A673 (cell line): Measurements from ENCODE around the gene CGNL1. TPM values are rescaled to one million over a fixed set of nuclear protein-coding genes. Genes with fewer than 3 reads are reported as not detected.

Experiments
- BruUV-seq: library from RNA; stranded (reverse); fragments of 400-500 nt; replicated peaks from 2 replicates; lab custom pipeline; 2021; lab: Mats Ljungman, UMichigan
- CTCF ChIA-PET: fragments of 300-600 bp; sonication (Branson Sonifier 250); formaldehyde crosslinking; loops from one replicate; lab custom pipeline; 2022; ENCODE audit warnings: antibody characterized with exemption; lab: Charles Lee
- POLR2A ChIA-PET: fragments of 300-600 bp; sonication (Branson Sonifier 250); formaldehyde crosslinking; loops from one replicate; lab custom pipeline; 2022; ENCODE audit warnings: antibody characterized with exemption; ENCODE audit not compliant: low non-redundant PET; lab: Charles Lee
- DNase-seq: peaks from one replicate; pipeline ENCODE4 v3.0.0-alpha.2; 2015; ENCODE audit warnings: low spot score
- H3K27ac ChIP-seq: fragments of 200-600 bp; sonication (generic); 2 replicates; pipeline ENCODE4 v1.5.1; 2016; ENCODE audit warnings: mixed run types, low read depth, mild to moderate bottlenecking, mixed read lengths, antibody characterized with exemption, low read length; ENCODE audit not compliant: poor library complexity, severe bottlenecking
- H3K27me3 ChIP-seq: fragments of 200-600 bp; sonication (generic); replicated peaks from 2 replicates; pipeline ENCODE4 v1.6.1; 2017; ENCODE audit warnings: mixed run types, low read depth, mild to moderate bottlenecking, mixed read lengths, antibody characterized with exemption, low read length; ENCODE audit not compliant: insufficient read depth, poor library complexity
- H3K36me3 ChIP-seq: fragments of 200-600 bp; sonication (generic); 2 replicates; pipeline ENCODE4 v1.6.1; 2016; ENCODE audit warnings: mixed run types, mild to moderate bottlenecking, mixed read lengths, antibody characterized with exemption, low read length; ENCODE audit not compliant: insufficient read depth, poor library complexity, severe bottlenecking
- H3K4me1 ChIP-seq: fragments of 200-600 bp; sonication (generic); 2 replicates; pipeline ENCODE4 v1.6.1; 2017; ENCODE audit warnings: mixed run types, mild to moderate bottlenecking, mixed read lengths, antibody characterized with exemption, low read length; ENCODE audit not compliant: insufficient read depth, poor library complexity, severe bottlenecking
- H3K4me3 ChIP-seq: fragments of 200-600 bp; sonication (generic); 2 replicates; pipeline ENCODE4 v1.5.1; 2016; ENCODE audit warnings: low read depth, mixed run types, mild to moderate bottlenecking, mixed read lengths, low read length; ENCODE audit not compliant: poor library complexity, severe bottlenecking
- H3K9me3 ChIP-seq: fragments of 200-600 bp; sonication (generic); 2 replicates; pipeline ENCODE4 v1.6.1; 2016; ENCODE audit warnings: mixed run types, low read depth, mild to moderate bottlenecking, mixed read lengths, antibody characterized with exemption, low read length; ENCODE audit not compliant: poor library complexity, severe bottlenecking
- EZH2 ChIP-seq: fragments of 200-600 bp; sonication (generic); IDR thresholded peaks from 2 replicates; pipeline ENCODE4 v1.6.1; 2017; ENCODE audit warnings: borderline replicate concordance, low read depth, mild to moderate bottlenecking, mixed read lengths, antibody characterized with exemption, low read length; ENCODE audit not compliant: poor library complexity, severe bottlenecking
- intact Hi-C: fragments of 100-400 bp; cut with micrococcal nuclease; formaldehyde crosslinking; loops from one replicate; pipeline ENCODE4 v1.10.0; 2022; ENCODE audit not compliant: unreplicated experiment
- total RNA-seq: library from RNA; stranded (reverse); gene quantifications from 2 replicates; pipeline ENCODE4 v1.2.3, GENCODE V29; 2021
- TF ChIP-seq, protein P1 (sequence below): fragments of 300-800, 200-600 bp; sonication (generic); conservative IDR thresholded peaks from 2 replicates; pipeline ENCODE4 v1.5.1; 2017; ENCODE audit warnings: low read depth, mild to moderate bottlenecking, antibody characterized with exemption, low read length, moderate library complexity, mixed read lengths

The CGNL1 gene
- total RNA-seq, 1 experiment from 2014 or later, result 0.58 TPM

DNA sequence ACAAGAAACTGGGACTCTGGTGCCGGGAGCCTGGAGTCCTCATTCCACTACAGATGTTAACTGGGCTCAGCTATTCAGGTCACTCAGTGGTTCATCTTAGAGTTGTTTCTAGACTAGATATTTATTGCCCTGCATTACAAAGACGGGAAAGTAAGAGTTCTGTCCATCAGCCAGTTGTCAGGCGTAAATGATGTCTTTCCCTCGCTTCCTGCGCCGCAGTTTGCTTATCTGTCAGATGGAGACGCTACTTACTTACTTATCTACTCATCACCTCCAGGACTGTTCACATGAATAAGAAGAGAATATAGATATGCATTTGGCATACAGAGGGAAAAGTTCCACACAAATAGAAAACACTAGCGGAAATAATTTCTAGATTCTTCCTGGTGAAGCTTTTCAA, 47.8 kb upstream of the CGNL1 start:
- Histone ChIP-seq H3K27ac (no peak overlapping the region), H3K4me1 (peaks cover 15% of the 10 kb centered on the region), H3K36me3 (no peaks in the 10 kb centered on the region), H3K27me3 (no peaks in the 10 kb centered on the region), H3K9me3 (no peaks in the 10 kb centered on the region), H3K4me3 (no peak overlapping the region)
- CTCF ChIA-PET, result no interaction called here
- no TSS peak for BruUV-seq
- DNase-seq, result no peak
- TF ChIP-seq, protein P1, sequence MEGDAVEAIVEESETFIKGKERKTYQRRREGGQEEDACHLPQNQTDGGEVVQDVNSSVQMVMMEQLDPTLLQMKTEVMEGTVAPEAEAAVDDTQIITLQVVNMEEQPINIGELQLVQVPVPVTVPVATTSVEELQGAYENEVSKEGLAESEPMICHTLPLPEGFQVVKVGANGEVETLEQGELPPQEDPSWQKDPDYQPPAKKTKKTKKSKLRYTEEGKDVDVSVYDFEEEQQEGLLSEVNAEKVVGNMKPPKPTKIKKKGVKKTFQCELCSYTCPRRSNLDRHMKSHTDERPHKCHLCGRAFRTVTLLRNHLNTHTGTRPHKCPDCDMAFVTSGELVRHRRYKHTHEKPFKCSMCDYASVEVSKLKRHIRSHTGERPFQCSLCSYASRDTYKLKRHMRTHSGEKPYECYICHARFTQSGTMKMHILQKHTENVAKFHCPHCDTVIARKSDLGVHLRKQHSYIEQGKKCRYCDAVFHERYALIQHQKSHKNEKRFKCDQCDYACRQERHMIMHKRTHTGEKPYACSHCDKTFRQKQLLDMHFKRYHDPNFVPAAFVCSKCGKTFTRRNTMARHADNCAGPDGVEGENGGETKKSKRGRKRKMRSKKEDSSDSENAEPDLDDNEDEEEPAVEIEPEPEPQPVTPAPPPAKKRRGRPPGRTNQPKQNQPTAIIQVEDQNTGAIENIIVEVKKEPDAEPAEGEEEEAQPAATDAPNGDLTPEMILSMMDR, result no peak; the same call in 1 of the 2 replicates
- no peak for TF ChIP-seq EZH2
- intact Hi-C loops, result no loop called here
- POLR2A ChIA-PET, result no interaction called here

DNA sequence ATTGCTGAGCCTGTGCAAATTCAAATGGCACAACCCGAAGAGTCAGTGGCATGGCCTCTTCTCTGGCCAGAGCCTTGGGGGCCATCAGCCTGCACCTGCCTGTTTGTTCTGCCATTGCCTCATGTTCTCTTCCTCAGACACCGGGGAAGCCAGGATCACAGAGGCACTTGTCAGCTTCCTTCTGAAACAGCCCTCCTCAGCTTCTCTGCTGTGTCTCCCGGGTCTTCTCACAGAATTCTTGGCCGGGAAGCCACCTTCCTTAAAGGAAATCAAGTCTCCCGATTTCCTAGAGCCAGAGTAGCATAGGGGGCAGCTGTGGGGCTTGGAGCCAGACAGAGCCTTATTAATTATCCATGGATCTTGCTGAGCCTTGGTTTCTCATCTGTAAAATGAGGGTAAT, 47.4 kb upstream of the CGNL1 start:
- H3K27me3 ChIP-seq, result no peaks in the 10 kb centered on the region
- ChIA-PET CTCF (no interaction called here), POLR2A (interaction anchor here (0.6 kb wide), 1 partner anchor 200 kb away, joined by 4 read pairs; no protein-coding TSS in a partner anchor)
- no TSS peak for BruUV-seq
- no peak overlapping the region for H3K27ac ChIP-seq
- H3K4me3 ChIP-seq, result no peak overlapping the region
- TF ChIP-seq EZH2, result no peak
- TF ChIP-seq, protein P1, result no peak
- DNase-seq, result no peak
- H3K36me3 ChIP-seq, result no peaks in the 10 kb centered on the region
- no peaks in the 10 kb centered on the region for H3K9me3 ChIP-seq
- peaks cover 11% of the 10 kb centered on the region for H3K4me1 ChIP-seq
- intact Hi-C loops, result no loop called here

DNA sequence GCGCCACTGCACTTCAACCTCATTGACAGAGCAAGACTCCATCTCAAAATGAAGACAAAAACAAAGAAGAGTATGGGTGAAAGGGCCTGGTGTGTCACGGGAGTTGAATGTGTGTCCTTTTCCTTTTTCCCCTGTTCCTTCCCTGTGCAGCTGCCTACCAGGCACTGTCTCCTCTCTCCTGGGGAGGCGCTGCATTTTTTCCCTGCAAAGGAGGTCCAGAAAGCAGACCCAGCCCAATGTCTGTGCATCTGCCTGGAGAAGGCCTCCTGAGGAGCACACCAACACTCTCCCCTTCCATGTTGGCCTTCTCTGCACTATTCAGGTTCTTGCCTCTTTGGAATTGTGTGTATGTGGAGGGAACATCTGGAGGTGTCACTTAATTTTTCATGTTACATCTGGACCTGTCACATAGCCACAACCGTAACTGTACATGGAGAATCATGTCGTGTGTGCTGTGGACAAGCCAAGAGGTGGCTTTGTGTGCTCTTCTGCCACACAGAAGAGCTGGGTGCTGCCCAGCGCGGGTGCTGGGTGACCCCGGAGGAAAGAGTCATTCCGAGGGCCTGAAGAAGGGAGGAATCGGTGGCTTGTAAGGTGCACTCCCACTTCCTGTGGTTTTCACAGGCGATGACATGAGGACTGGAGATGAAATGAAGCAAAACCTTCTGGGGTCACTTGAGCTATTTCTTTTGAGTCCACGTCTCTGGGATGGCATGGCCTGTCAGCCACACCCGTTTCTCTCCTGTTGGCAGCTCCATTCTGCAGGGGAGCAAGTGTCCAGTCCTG, 46.5 kb upstream of the CGNL1 start:
- CTCF ChIA-PET, result no interaction called here
- Histone ChIP-seq H3K36me3 (no peaks in the 10 kb centered on the region), H3K4me3 (no peak overlapping the region), H3K27ac (no peak overlapping the region), H3K4me1 (peaks cover 8% of the 10 kb centered on the region), H3K9me3 (no peaks in the 10 kb centered on the region), H3K27me3 (no peaks in the 10 kb centered on the region)
- no TSS peak for BruUV-seq
- intact Hi-C loops, result loop anchor here (10.0 kb wide), 1 partner anchor 185 kb away; no protein-coding TSS in a partner anchor
- DNase-seq, result no peak
- TF ChIP-seq, protein P1, result no peak
- TF ChIP-seq EZH2, result no peak
- POLR2A ChIA-PET, result interaction anchor here (0.6 kb wide), 1 partner anchor 200 kb away, joined by 4 read pairs; no protein-coding TSS in a partner anchor
